Ascending aorta (tissue), 2 donors: ENCODE results near the gene FLVCR1. TPM values are rescaled to one million over a fixed set of nuclear protein-coding genes. Genes with fewer than 3 reads are reported as not detected.
"Not testable (repeated sequence)": the region's sequence is repeated elsewhere in the genome, so short reads cannot be mapped to it uniquely, and the experiment has no call there.

Experiments
- DNase-seq, 2 donors: peaks; one replicate each; pipeline ENCODE4 v3.0.0-alpha.2; 2019; ENCODE audit warnings: low spot score in 2 of 2
- H3K27ac ChIP-seq, 2 donors: fragments of 200-600 bp; sonication (generic); one replicate each; pipeline ENCODE4 v1.5.1; 2016 to 2017; ENCODE audit warnings: mild to moderate bottlenecking in 1 of 2
- H3K27me3 ChIP-seq: fragments of 200-600 bp; sonication (generic); one replicate; pipeline ENCODE4 v1.5.1; 2017
- H3K36me3 ChIP-seq, 2 donors: fragments of 200-600 bp; sonication (generic); one replicate each; pipeline ENCODE4 v1.5.1; 2016
- H3K4me1 ChIP-seq, 2 donors: fragments of 200-600 bp; sonication (generic); one replicate each; pipeline ENCODE4 v1.5.1; 2016 to 2017; ENCODE audit warnings: mild to moderate bottlenecking in 1 of 2
- H3K4me3 ChIP-seq, 2 donors: fragments of 200-600 bp; sonication (generic); one replicate each; pipeline ENCODE4 v1.5.1; 2016 to 2017; ENCODE audit warnings: mild to moderate bottlenecking in 1 of 2
- H3K9me3 ChIP-seq, 2 donors: fragments of 200-600 bp; sonication (generic); one replicate each; pipeline ENCODE4 v1.5.1; 2016
- CTCF ChIP-seq, 3 experiments: fragments of 200-600 bp in 2 of 3; fragments of 450-650 bp in 1 of 3; sonication (generic) in 2 of 3; IDR thresholded peaks; one replicate each; pipeline ENCODE4 v1.5.1; 2016 to 2019; ENCODE audit warnings: antibody characterized with exemption in 3 of 3, mild to moderate bottlenecking in 1 of 3, moderate library complexity in 1 of 3
- intact Hi-C: fragments of 100-400 bp; cut with DNase I; formaldehyde crosslinking; loops from one replicate; pipeline ENCODE4 v1.15.1; 2023
- total RNA-seq: library from RNA; depleted of rRNA; stranded (reverse); fragments of >200 nt; gene quantifications from one replicate; pipeline ENCODE4 v1.1.0, GENCODE V29; 2016

Gene FLVCR1
- total RNA-seq, 1 donor from 2014 or later = 5.7 TPM

DNA sequence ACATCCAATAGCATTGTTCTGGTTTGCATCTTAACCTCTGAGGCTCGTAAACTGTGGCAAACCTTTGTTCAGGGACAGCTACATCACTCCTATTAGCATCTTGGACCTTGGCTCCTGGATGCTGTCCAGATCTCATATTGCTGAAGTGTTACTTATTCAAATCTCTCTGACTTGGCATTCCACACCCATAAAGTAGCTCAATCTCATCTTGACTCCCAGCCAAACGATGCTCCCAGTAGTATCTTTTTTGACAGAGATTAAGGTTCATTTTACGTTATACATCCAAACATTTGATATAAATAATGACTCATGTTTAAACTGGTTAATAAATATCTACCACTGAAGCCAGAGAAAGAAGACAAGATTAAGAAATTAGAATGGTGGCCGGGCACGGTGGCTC, 4.4 kb upstream of the FLVCR1 start:
- Histone ChIP-seq H3K27ac (no peak overlapping the region), H3K36me3 (no peaks in the 10 kb centered on the region), H3K27me3 (no peaks in the 10 kb centered on the region), H3K4me1 (peaks cover 3 to 6% of the 10 kb centered on the region in 2 donors), H3K9me3 (no peaks in the 10 kb centered on the region), H3K4me3 (no peak overlapping the region)
- intact Hi-C loops = loop anchor here (10.0 kb wide), 2 partner anchors 399 to 819 kb away; partner anchors contain the start of genes DTL and INTS7
- no peak for DNase-seq
- TF ChIP-seq CTCF (IDR thresholded peaks at IDR 0.05) = no peak

DNA sequence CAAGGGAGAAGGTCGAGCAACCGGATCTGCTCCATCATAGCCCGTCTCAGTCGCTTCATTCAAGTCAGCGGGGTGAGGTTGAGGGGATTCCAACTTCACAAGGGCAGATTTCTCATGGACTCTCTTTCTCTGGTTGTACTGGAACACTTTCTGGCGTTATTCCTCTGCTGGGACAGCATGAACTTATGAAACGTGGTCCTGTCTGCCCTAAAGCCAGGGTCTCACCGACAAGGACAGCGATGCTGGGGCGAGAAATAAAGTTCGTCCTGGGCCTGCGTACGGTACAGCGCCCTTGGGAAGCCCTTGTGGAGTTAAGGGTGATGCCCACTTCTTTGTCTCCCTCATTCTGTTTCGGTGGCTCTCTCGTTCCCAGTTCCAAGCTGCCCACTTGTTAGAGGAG, 1.3 kb upstream of the FLVCR1 start:
- no peak for DNase-seq
- H3K36me3 ChIP-seq = no peaks in the 10 kb centered on the region
- intact Hi-C loops = loop anchor here (1.0 to 10.0 kb wide), 4 partner anchors 136 to 822 kb away; partner anchors contain the start of genes BATF3, DTL and INTS7
- TF ChIP-seq CTCF (IDR thresholded peaks at IDR 0.05) = no peak
- no peak overlapping the region for H3K27ac ChIP-seq
- H3K9me3 ChIP-seq = no peaks in the 10 kb centered on the region
- peak overlapping the region in 1 of 2 donors; percentile 96 for H3K4me3 ChIP-seq
- peaks cover 6 to 9% of the 10 kb centered on the region in 2 donors for H3K4me1 ChIP-seq
- H3K27me3 ChIP-seq = no peaks in the 10 kb centered on the region

- peak overlapping the region; percentile 81 to 96 for H3K4me3 ChIP-seq
- H3K27me3 ChIP-seq = no peaks in the 10 kb centered on the region
- peaks cover 6 to 9% of the 10 kb centered on the region in 2 donors for H3K4me1 ChIP-seq
- intact Hi-C loops = loop anchor here (1.0 to 10.0 kb wide), 6 partner anchors 67 to 824 kb away; partner anchors contain the start of genes ANGEL2, DTL, INTS7 and NSL1
- no peaks in the 10 kb centered on the region for H3K9me3 ChIP-seq
- TF ChIP-seq CTCF (IDR thresholded peaks at IDR 0.05) = no peak
- no peak for DNase-seq
- peaks cover 0 to 3% of the 10 kb centered on the region in 2 donors for H3K36me3 ChIP-seq
- peak overlapping the region; percentile 85 to 94 for H3K27ac ChIP-seq
These were observed 588 bp downstream of the FLVCR1 start for GRCh38 chr1:212858461-212859265.

DNA sequence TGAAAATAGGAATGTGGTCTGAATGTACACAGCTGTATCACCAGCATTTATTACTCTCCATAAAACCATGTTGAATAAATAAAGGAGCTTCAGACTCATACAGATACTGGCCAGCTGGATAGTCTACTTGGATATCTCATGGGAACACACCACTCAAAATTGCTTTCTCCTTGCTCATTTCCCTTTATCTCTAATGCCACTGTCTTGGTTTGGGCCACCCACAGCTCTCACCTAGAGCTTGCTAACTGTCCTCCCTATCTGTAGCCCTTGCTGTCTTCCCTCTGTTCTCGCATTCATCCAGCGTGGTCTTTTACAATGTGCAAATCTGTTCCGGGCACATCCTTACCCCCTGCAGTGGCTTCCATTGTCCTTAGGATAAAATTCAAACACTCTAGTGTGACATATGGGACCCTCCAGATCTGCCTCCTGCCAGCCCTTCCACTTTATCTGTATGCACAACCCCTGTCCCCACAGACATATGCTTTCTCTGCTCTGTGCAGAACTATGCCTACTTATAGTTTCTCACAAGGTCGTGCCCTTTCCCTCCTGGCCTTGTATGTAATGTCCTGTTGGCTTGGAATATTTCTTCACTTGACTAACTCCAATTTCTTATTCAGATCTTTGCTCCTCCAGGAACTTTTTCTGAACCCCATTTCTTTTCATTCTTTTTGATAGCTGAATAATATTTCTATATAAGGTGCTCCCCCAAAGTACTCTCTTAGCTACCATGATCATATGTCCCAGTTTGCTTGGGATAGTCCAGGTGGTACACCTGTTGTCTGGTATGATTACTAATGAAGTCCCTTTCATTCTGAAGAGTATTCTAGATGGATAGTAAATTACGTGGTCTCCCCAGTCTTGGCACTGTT, 2.9 kb downstream of the FLVCR1 start:
- peaks cover 6 to 9% of the 10 kb centered on the region in 2 donors for H3K4me1 ChIP-seq
- DNase-seq = no peak
- H3K27me3 ChIP-seq = no peaks in the 10 kb centered on the region
- no peak overlapping the region for H3K4me3 ChIP-seq
- intact Hi-C loops = no loop called here
- peaks cover 0 to 3% of the 10 kb centered on the region in 2 donors for H3K36me3 ChIP-seq
- TF ChIP-seq CTCF (IDR thresholded peaks at IDR 0.05) = no peak
- H3K9me3 ChIP-seq = no peaks in the 10 kb centered on the region
- no peak overlapping the region for H3K27ac ChIP-seq

GRCh38 chr1:212862111-212862690, 4.1 kb downstream of the FLVCR1 start:
- no peak overlapping the region for H3K27ac ChIP-seq
- intact Hi-C loops = no loop called here
- H3K4me1 ChIP-seq = peaks cover 5 to 6% of the 10 kb centered on the region in 2 donors
- no peak for DNase-seq
- no peaks in the 10 kb centered on the region for H3K27me3 ChIP-seq
- H3K9me3 ChIP-seq = no peaks in the 10 kb centered on the region
- no peak overlapping the region for H3K4me3 ChIP-seq
- no peak for TF ChIP-seq CTCF (IDR thresholded peaks at IDR 0.05)
- peaks cover 0 to 3% of the 10 kb centered on the region in 2 donors for H3K36me3 ChIP-seq

DNA sequence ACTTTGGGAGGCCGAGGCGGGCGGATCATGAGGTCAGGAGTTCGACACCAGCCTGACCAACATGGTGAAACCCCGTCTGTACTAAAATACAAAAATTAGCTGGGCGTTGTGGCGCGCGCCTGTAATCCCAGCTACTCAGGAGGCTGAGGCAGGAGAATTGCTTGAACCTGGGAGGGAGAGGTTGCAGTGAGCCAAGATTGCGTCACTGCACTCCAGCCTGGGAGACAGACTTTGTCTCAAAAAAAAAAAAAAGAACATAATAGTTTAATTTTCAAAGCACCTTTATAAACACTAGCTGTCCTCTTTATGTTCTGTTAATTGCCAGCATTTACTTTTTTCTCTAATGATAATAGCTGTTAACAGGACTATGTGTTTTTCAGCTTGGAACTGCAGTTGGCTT, 5.3 kb downstream of the FLVCR1 start:
- H3K27ac ChIP-seq, intact Hi-C loops: not testable (repeated sequence)

More for the DNA sequence above, 5.3 kb downstream of the FLVCR1 start:
- H3K27me3 ChIP-seq, H3K9me3 ChIP-seq, H3K4me1 ChIP-seq, H3K4me3 ChIP-seq, DNase-seq, H3K36me3 ChIP-seq: not testable (repeated sequence)
